Prostate gland (tissue), 2 donors: Measurements from ENCODE around the gene BAIAP3.

ENCODE experiments used
- CTCF ChIP-seq, 4 experiments: fragments of 200-600 bp in 2 of 4; fragments of 450-650 bp in 2 of 4; sonication (generic) in 2 of 4; IDR thresholded peaks; 1 replicate in 3 of 4; 2 replicates in 1 of 4; pipeline ENCODE4 v1.5.1; 2016 to 2019; ENCODE audit warnings: antibody characterized with exemption in 4 of 4, mild to moderate bottlenecking in 2 of 4, moderate library complexity in 2 of 4
- POLR2A ChIP-seq: fragments of 450-650 bp; IDR thresholded peaks from one replicate; pipeline ENCODE4 v1.6.1; 2016; ENCODE audit warnings: antibody characterized with exemption, mild to moderate bottlenecking

- no peak for TF ChIP-seq CTCF (IDR thresholded peaks at IDR 0.05)
- no peak for TF ChIP-seq POLR2A
Observed at GRCh38 chr16:1299868-1300203, 33.6 kb upstream of the BAIAP3 start.
